ENCODE measurements around the gene TCAIM.

Gene TCAIM

GRCh38 chr3:44309500-44309899 lies 29.1 kb upstream of the TCAIM start:
- POLR2A ChIA-PET, result no interaction called here
- CTCF ChIA-PET, result no interaction called here
- no peak for DNase-seq (ENCODE audit: extremely low spot score)
- TF ChIP-seq CTCF (IDR thresholded peaks at IDR 0.05; ENCODE audit: control extremely low read depth, extremely low read depth, low read depth, missing control alignments), result no peak

DNA sequence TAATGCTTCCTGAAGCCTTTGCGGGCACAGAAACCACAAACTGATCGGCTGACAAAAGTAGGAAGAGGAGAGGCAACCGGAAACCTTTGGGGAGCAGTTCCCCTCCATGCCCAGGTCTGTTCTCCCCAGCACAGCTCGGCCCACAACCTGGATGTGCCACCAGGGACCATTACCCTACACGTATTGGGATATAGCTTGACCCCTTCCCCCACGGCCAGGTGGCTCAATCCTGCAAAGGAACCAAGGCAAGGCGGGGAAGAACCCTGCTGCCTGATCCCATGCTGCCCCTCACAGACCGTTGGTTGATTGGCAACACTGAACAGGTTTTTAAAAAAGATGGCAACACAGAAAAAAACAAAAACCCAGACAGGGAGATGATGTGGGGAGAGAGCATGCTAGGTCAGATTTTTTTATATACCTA lies 19.7 kb upstream of the TCAIM start:
- ChIA-PET POLR2A (no interaction called here), CTCF (interaction anchor here (1.0 to 1.8 kb wide), 2 partner anchors 12 to 21 kb away, joined by 3 to 4 read pairs; no protein-coding TSS in a partner anchor)
- TF ChIP-seq CTCF (IDR thresholded peaks at IDR 0.05; ENCODE audit: control extremely low read depth, extremely low read depth, low read depth, missing control alignments), result no peak
- no peak for DNase-seq (ENCODE audit: extremely low spot score)

GRCh38 chr3:44321335-44321734 lies 17.2 kb upstream of the TCAIM start:
- ChIA-PET POLR2A (no interaction called here), CTCF (interaction anchor here (0.7 to 2.2 kb wide), 5 partner anchors 10 to 593 kb away, joined by 3 to 8 read pairs (median 6); partner anchors contain the start of gene TCAIM)
- no peak for TF ChIP-seq CTCF (IDR thresholded peaks at IDR 0.05; ENCODE audit: control extremely low read depth, extremely low read depth, low read depth, missing control alignments)
- DNase-seq (ENCODE audit: extremely low spot score), result no peak

GRCh38 chr3:44323341-44323955 lies 15.1 kb upstream of the TCAIM start:
- ChIA-PET CTCF (interaction anchor here (0.6 to 2.6 kb wide), 10 partner anchors 9 to 591 kb away, joined by 3 to 14 read pairs (median 4); partner anchors contain the start of gene TCAIM), POLR2A (no interaction called here)
- DNase-seq (ENCODE audit: extremely low spot score), result peak; percentile 20
- TF ChIP-seq CTCF (IDR thresholded peaks at IDR 0.05; ENCODE audit: control extremely low read depth, extremely low read depth, low read depth, missing control alignments), result peak; percentile 95

DNA sequence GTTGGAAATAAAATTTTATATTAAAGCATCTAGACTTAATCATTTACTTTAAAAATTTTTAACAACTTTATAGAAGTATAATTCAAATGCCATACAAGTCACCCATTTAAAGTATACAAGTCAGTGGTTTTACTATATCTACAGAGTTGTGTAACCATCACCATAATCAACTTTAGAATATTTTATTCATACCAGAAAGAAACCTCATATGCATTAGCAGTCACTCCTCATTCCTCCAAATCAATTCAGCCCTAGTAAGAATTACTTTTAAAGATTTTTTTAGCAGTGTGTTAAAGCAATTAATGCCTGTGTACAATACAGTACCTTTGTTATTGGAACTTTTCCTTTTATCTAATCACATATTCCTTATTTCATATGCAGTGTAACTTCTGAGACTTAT lies 14.0 kb upstream of the TCAIM start:
- CTCF ChIA-PET, result interaction anchor here (1.0 to 2.6 kb wide), 7 partner anchors 8 to 590 kb away, joined by 3 to 14 read pairs (median 5); no protein-coding TSS in a partner anchor
- TF ChIP-seq CTCF (IDR thresholded peaks at IDR 0.05; ENCODE audit: control extremely low read depth, extremely low read depth, low read depth, missing control alignments), result no peak
- POLR2A ChIA-PET, result no interaction called here
- no peak for DNase-seq (ENCODE audit: extremely low spot score)

GRCh38 chr3:44326019-44326418 lies 12.5 kb upstream of the TCAIM start:
- ChIA-PET CTCF (no interaction called here), POLR2A (no interaction called here)
- TF ChIP-seq CTCF (IDR thresholded peaks at IDR 0.05; ENCODE audit: control extremely low read depth, extremely low read depth, low read depth, missing control alignments), result no peak
- no peak for DNase-seq (ENCODE audit: extremely low spot score)

Data from GM10248 (cell line).